H1 (cell line): Measurements from ENCODE around the gene RBMS1. TPM values are rescaled to one million over a fixed set of nuclear protein-coding genes. Genes with fewer than 3 reads are reported as not detected.

ENCODE experiments used
- CTCF ChIA-PET: fragments of 300-600 bp; sonication (Branson Sonifier 250); formaldehyde crosslinking; loops from one replicate; lab custom pipeline; 2021; ENCODE audit not compliant: partially characterized antibody; lab: Charles Lee
- POLR2A ChIA-PET: fragments of 300-600 bp; sonication (Branson Sonifier 250); formaldehyde crosslinking; loops from one replicate; lab custom pipeline; 2021; ENCODE audit warnings: inconsistent platforms; ENCODE audit not compliant: partially characterized antibody; lab: Charles Lee
- DNase-seq, 2 experiments: peaks; one replicate each; pipeline versions ENCODE4 v3.0.0 to v3.0.0-alpha.2; 2010 to 2022; ENCODE audit warnings: low spot score in 2 of 2, low read depth in 1 of 2, mixed read lengths in 1 of 2
- FAIRE-seq: peaks from 2 replicates; lab custom pipeline; 2011; peaks lifted over from hg19 to GRCh38; lab: Jason Lieb, UNC
- H2AFZ ChIP-seq: 2 replicates; pipeline ENCODE4 v1.8.1; 2012; ENCODE audit warnings: low read length, inconsistent platforms
- H2AK5ac ChIP-seq: 2 replicates; pipeline ENCODE4 v1.6.1; 2013; ENCODE audit warnings: low read depth, low read length
- H2BK120ac ChIP-seq: replicated peaks from 2 replicates; pipeline ENCODE3; 2013; ENCODE audit warnings: low read depth, low read length, inconsistent platforms
- H2BK12ac ChIP-seq: 2 replicates; pipeline ENCODE4 v1.6.1; 2013; ENCODE audit warnings: low read depth, low read length
- H2BK15ac ChIP-seq: 2 replicates; pipeline ENCODE4 v1.6.1; 2013; ENCODE audit warnings: low read length
- H2BK20ac ChIP-seq: 2 replicates; pipeline ENCODE4 v1.6.1; 2013; ENCODE audit warnings: low read length
- H2BK5ac ChIP-seq: 2 replicates; pipeline ENCODE4 v1.6.1; 2013; ENCODE audit warnings: low read depth, low read length
- H3K14ac ChIP-seq: 2 replicates; pipeline ENCODE4 v1.6.1; 2013; ENCODE audit warnings: inconsistent platforms; ENCODE audit not compliant: insufficient read length
- H3K18ac ChIP-seq: 2 replicates; pipeline ENCODE4 v1.6.1; 2013; ENCODE audit warnings: low read length; ENCODE audit errors: extremely low read depth
- H3K23ac ChIP-seq: 2 replicates; pipeline ENCODE4 v1.6.1; 2013; ENCODE audit warnings: inconsistent platforms; ENCODE audit not compliant: insufficient read length
- H3K23me2 ChIP-seq: 2 replicates; pipeline ENCODE4 v1.6.1; 2013; ENCODE audit warnings: low read depth, low read length
- H3K27ac ChIP-seq: 2 replicates; pipeline ENCODE4 v1.6.1; 2011; ENCODE audit warnings: low read depth, low read length, inconsistent platforms
- H3K27me3 ChIP-seq, 4 experiments: replicated peaks in 1 of 4; 1 replicate in 1 of 4; 2 replicates in 3 of 4; pipeline versions ENCODE4 v1.6.1 to v1.8.1; 2011 to 2013; ENCODE audit warnings: low read length in 3 of 4, mild to moderate bottlenecking in 3 of 4, inconsistent platforms in 2 of 4, mixed read lengths in 2 of 4, moderate library complexity in 1 of 4; ENCODE audit not compliant: control insufficient read depth in 3 of 4, insufficient read depth in 3 of 4; ENCODE audit errors: extremely low read depth in 1 of 4
- H3K36me3 ChIP-seq, 4 experiments: 2 replicates each; pipeline versions ENCODE4 v1.6.1 to v1.8.1; 2011 to 2013; ENCODE audit warnings: mild to moderate bottlenecking in 4 of 4, low read length in 3 of 4, moderate library complexity in 2 of 4, control low read depth in 1 of 4, inconsistent platforms in 1 of 4; ENCODE audit not compliant: insufficient read depth in 4 of 4, control insufficient read depth in 2 of 4
- H3K4ac ChIP-seq: replicated peaks from 2 replicates; pipeline ENCODE3; 2013; ENCODE audit warnings: low read length, low read depth, mixed read lengths, inconsistent platforms; ENCODE audit not compliant: insufficient read length
- H3K4me1 ChIP-seq, 4 experiments: replicated peaks in 1 of 4; 1 replicate in 1 of 4; 2 replicates in 3 of 4; pipeline versions ENCODE4 v1.6.1 to v1.8.1; 2011 to 2013; ENCODE audit warnings: low read length in 3 of 4, inconsistent platforms in 2 of 4, mixed read lengths in 1 of 4; ENCODE audit not compliant: insufficient read depth in 4 of 4, control insufficient read depth in 3 of 4
- H3K4me2 ChIP-seq, 2 experiments: 2 replicates each; pipeline versions ENCODE4 v1.6.1 to v1.8.1; 2011 to 2013; ENCODE audit warnings: low read depth in 2 of 2, low read length in 2 of 2, control low read depth in 1 of 2, inconsistent platforms in 1 of 2, mild to moderate bottlenecking in 1 of 2; ENCODE audit not compliant: insufficient read depth in 1 of 2
- H3K4me3 ChIP-seq, 4 experiments: fragments of 200-600, 300-600 bp in 1 of 4; sonication (generic), shearing (Covaris generic), sonication (Bioruptor Twin) in 1 of 4; 2 replicates each; pipeline versions ENCODE4 v1.5.1 to v1.8.1; 2011 to 2016; ENCODE audit warnings: low read length in 4 of 4, low read depth in 3 of 4, control low read depth in 2 of 4, inconsistent platforms in 2 of 4, mild to moderate bottlenecking in 2 of 4, mixed read lengths in 1 of 4, moderate library complexity in 1 of 4; ENCODE audit not compliant: insufficient read depth in 2 of 4; ENCODE audit errors: extremely low read depth in 1 of 4
- H3K56ac ChIP-seq: replicated peaks from 2 replicates; pipeline ENCODE3; 2013; ENCODE audit warnings: low read depth, mild to moderate bottlenecking, mixed read lengths, low read length, inconsistent platforms; ENCODE audit not compliant: insufficient read length
- H3K79me1 ChIP-seq: 2 replicates; pipeline ENCODE4 v1.6.1; 2013; ENCODE audit warnings: low read depth, low read length, control low read depth
- H3K79me2 ChIP-seq, 2 experiments: 2 replicates each; pipeline versions ENCODE4 v1.6.1 to v1.8.1; 2012 to 2013; ENCODE audit warnings: low read length in 2 of 2, mild to moderate bottlenecking in 2 of 2, inconsistent platforms in 1 of 2; ENCODE audit not compliant: insufficient read depth in 2 of 2, control insufficient read depth in 1 of 2
- H3K9ac ChIP-seq, 4 experiments: replicated peaks in 1 of 4; 1 replicate in 1 of 4; 2 replicates in 3 of 4; pipeline versions ENCODE4 v1.6.1 to v1.8.1; 2011 to 2013; ENCODE audit warnings: low read depth in 3 of 4, low read length in 3 of 4, control low read depth in 2 of 4, mild to moderate bottlenecking in 2 of 4, moderate library complexity in 2 of 4, inconsistent platforms in 1 of 4; ENCODE audit errors: extremely low read depth in 1 of 4
- H3K9me3 ChIP-seq, 2 experiments: 2 replicates each; pipeline versions ENCODE4 v1.6.1 to v1.8.1; 2012 to 2013; ENCODE audit warnings: mild to moderate bottlenecking in 2 of 2, moderate library complexity in 2 of 2, control low read depth in 1 of 2, inconsistent platforms in 1 of 2, low read depth in 1 of 2, low read length in 1 of 2, mixed read lengths in 1 of 2; ENCODE audit not compliant: insufficient read depth in 2 of 2
- H4K20me1 ChIP-seq, 2 experiments: replicated peaks in 1 of 2; 2 replicates each; pipeline versions ENCODE3 to v1.8.1; 2011 to 2013; ENCODE audit warnings: inconsistent platforms in 2 of 2, low read length in 2 of 2, mild to moderate bottlenecking in 1 of 2; ENCODE audit not compliant: insufficient read depth in 2 of 2, control insufficient read depth in 1 of 2
- H4K5ac ChIP-seq: 2 replicates; pipeline ENCODE4 v1.6.1; 2013; ENCODE audit warnings: low read length, low read depth, mixed read lengths, inconsistent platforms; ENCODE audit not compliant: insufficient read length
- H4K8ac ChIP-seq: 2 replicates; pipeline ENCODE4 v1.8.0; 2013; ENCODE audit warnings: mild to moderate bottlenecking, moderate library complexity, low read length, inconsistent platforms; ENCODE audit not compliant: insufficient read depth; ENCODE audit errors: extremely low read depth
- H4K91ac ChIP-seq: replicated peaks from 2 replicates; pipeline ENCODE3; 2013; ENCODE audit warnings: low read length, mixed read lengths, inconsistent platforms; ENCODE audit not compliant: insufficient read length
- CREB1 ChIP-seq: IDR thresholded peaks from 2 replicates; pipeline ENCODE4 v1.6.1; 2012; ENCODE audit warnings: inconsistent platforms
- EZH2 ChIP-seq: fragments of 200-600 bp; sonication (generic); IDR thresholded peaks from 2 replicates; pipeline ENCODE4 v1.7.1; 2012; ENCODE audit warnings: low read depth, mild to moderate bottlenecking, moderate library complexity, low read length, inconsistent platforms; ENCODE audit not compliant: severe bottlenecking
- FOSL1 ChIP-seq: IDR thresholded peaks from 2 replicates; pipeline ENCODE4 v1.6.1; 2011; ENCODE audit warnings: mild to moderate bottlenecking, low read depth, low read length, moderate library complexity; ENCODE audit not compliant: insufficient read depth
- GABPA ChIP-seq: IDR thresholded peaks from 2 replicates; pipeline ENCODE4 v1.6.1; 2011; ENCODE audit warnings: mild to moderate bottlenecking, low read length, moderate library complexity, borderline replicate concordance; ENCODE audit not compliant: insufficient read depth
- JUND ChIP-seq: IDR thresholded peaks from 2 replicates; pipeline ENCODE4 v1.6.1; 2011; ENCODE audit warnings: mild to moderate bottlenecking, improper control_type of control experiment, low read length
- RXRA ChIP-seq: IDR thresholded peaks from 2 replicates; pipeline ENCODE4 v1.6.1; 2011; ENCODE audit warnings: low read depth, mild to moderate bottlenecking, low read length, moderate library complexity; ENCODE audit not compliant: insufficient read depth
- SIRT6 ChIP-seq: IDR thresholded peaks from one replicate; pipeline ENCODE4 v1.7.1; 2012; ENCODE audit warnings: low read length, inconsistent platforms
- SIX5 ChIP-seq: IDR thresholded peaks from 2 replicates; pipeline ENCODE4 v1.6.1; 2011; ENCODE audit warnings: mild to moderate bottlenecking, low read depth, low read length
- SUZ12 ChIP-seq: fragments of 200-600 bp; sonication (generic); IDR thresholded peaks from 2 replicates; pipeline ENCODE4 v1.6.1; 2012; ENCODE audit warnings: mild to moderate bottlenecking, inconsistent platforms, low read length, moderate library complexity, mixed read lengths
- TBP ChIP-seq: IDR thresholded peaks from 2 replicates; pipeline ENCODE4 v1.6.1; 2011; ENCODE audit warnings: low read depth, low read length, improper control_type of control experiment
- WGBS, 2 experiments: shearing (Covaris generic) in 1 of 2; methylation state at CpG; one replicate each; pipeline versions ENCODE4 v1.1.6 to v1.1.7; 2013 to 2015; ENCODE audit warnings: low lambda C conversion rate in 2 of 2, mixed read lengths in 2 of 2, inconsistent platforms in 1 of 2, low coverage in 1 of 2, missing lambda C conversion rate in 1 of 2; ENCODE audit not compliant: insufficient replicate concordance in 2 of 2, insufficient coverage in 1 of 2, insufficient read length in 1 of 2; ENCODE audit errors: extremely low coverage in 1 of 2, missing lambda C conversion rate in 1 of 2; 5-methylcytosine and 5-hydroxymethylcytosine counted together
- polyA plus RNA-seq, 7 experiments: library from polyadenylated mRNA; depleted of rRNA in 3 of 7; stranded (reverse) in 5 of 7; unstranded in 2 of 7; fragments of >200 nt in 5 of 7; fragments of 200-250 nt in 2 of 7; gene quantifications; 1 replicate in 5 of 7; 2 replicates in 1 of 7; 4 replicates in 1 of 7; pipeline versions ENCODE4 v1.2.1 to v1.2.3, GENCODE V29; 2011 to 2013; ENCODE audit warnings: missing spikeins in 2 of 7, mixed read lengths in 2 of 7
- total RNA-seq: library from RNA; stranded (reverse); fragmentation: NEBNext Ultra II Directional; extraction: Animal tissue kit (Norgen Biotek cat#: 25700); gene quantifications from 2 replicates; pipeline ENCODE4 v1.2.1, GENCODE V29; 2021
- TF ChIP-seq, protein P1 (sequence below): IDR thresholded peaks from 2 replicates; pipeline ENCODE4 v1.6.1; 2011; ENCODE audit warnings: low read depth, mild to moderate bottlenecking, low read length; ENCODE audit not compliant: insufficient read depth
- TF ChIP-seq, protein P2 (sequence below): IDR thresholded peaks from 2 replicates; pipeline ENCODE4 v1.6.1; 2012; ENCODE audit warnings: inconsistent platforms

The RBMS1 gene
- total and polyA plus RNA-seq, 2 of the 8 experiments (the other 6 are each of a cell fraction or from before 2014, with no cell fraction given): 53.7 to 60.0 TPM

DNA sequence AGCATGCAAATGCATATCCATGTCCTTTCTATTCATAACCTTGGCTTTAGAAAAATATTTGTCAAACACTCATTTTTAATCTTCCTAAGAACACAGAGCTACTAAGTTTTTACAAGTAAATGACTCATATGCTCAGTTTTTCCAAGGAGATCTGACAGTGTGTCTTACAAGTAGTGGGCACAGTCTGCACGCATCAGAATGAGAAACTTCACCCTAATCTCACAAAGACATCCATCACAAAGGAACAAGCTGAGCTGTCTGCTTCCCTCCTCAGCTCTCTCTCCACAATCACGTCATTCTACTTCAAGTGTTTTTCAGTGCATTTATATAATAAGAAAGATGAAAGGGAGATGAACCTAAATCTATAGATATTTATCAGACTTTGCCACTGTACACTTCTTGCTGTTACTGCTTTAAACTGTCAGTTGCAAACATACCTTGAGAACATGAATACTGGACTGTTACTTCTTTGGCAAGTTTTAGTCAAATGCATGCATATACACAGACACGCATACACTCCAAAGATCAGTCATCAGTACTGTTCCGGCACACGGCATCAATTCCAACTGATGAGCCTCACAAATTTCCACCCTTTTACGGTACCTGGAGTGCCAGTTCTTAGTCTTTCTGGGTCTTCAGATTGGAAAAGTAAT, 75.7 kb downstream of the RBMS1 start:
- no peaks in the 10 kb centered on the region for H3K23me2 ChIP-seq
- 0 out of 4 replicates have a peak overlapping the region, but pooled peaks of 1 of the 2 experiments have one; percentile 0 for H3K4me2 ChIP-seq
- FAIRE-seq (no peak), DNase-seq (no peak)
- H3K23ac ChIP-seq: no peak overlapping the region
- CTCF ChIA-PET: interaction anchor here (0.7 to 1.0 kb wide), 2 partner anchors 10 to 148 kb away, joined by 3 read pairs; no protein-coding TSS in a partner anchor
- H4K8ac ChIP-seq: no peak overlapping the region
- H3K9me3 ChIP-seq: no peaks in the 10 kb centered on the region
- no peak overlapping the region for H2AFZ ChIP-seq
- no peaks in the 10 kb centered on the region; the same call in 1 of the 2 replicates for H3K79me1 ChIP-seq
- H3K9ac ChIP-seq: no peak overlapping the region
- no peaks in the 10 kb centered on the region; a peak in 1 of 7 replicates for H3K27me3 ChIP-seq
- no peak overlapping the region for H3K18ac ChIP-seq
- no peak overlapping the region for H3K14ac ChIP-seq
- H3K4me3 ChIP-seq: no peak overlapping the region
- peaks cover 0 to under 1% of the 10 kb centered on the region in 2 experiments; a peak in 2 of 4 replicates for H3K79me2 ChIP-seq
- no peak overlapping the region for H2BK20ac ChIP-seq
- H4K20me1 ChIP-seq: no peaks in the 10 kb centered on the region
- POLR2A ChIA-PET: interaction anchor here (0.8 to 1.3 kb wide), 2 partner anchors 10 to 43 kb away, joined by 3 read pairs; no protein-coding TSS in a partner anchor
- no peak overlapping the region for H2AK5ac ChIP-seq
- no peak overlapping the region for H3K27ac ChIP-seq
- no peak overlapping the region for H3K4ac ChIP-seq
- peaks cover 0 to 7% (median 5%) of the 10 kb centered on the region in 4 experiments; a peak in 5 of 7 replicates for H3K4me1 ChIP-seq
- H4K5ac ChIP-seq: no peak overlapping the region
- H2BK12ac ChIP-seq: no peak overlapping the region
- H4K91ac ChIP-seq: no peak overlapping the region
- H3K56ac ChIP-seq: no peak overlapping the region
- no peak overlapping the region for H2BK120ac ChIP-seq
- H2BK15ac ChIP-seq: no peak overlapping the region
- 70% methylated on average over 6 of the region's 6 CpGs; no CpG with 5 or more reads in 1 of the 2 experiments for WGBS, 2 experiments
- no peak overlapping the region for H2BK5ac ChIP-seq
- H3K36me3 ChIP-seq: no peaks in the 10 kb centered on the region
- TF ChIP-seq EZH2: no peak
- TF ChIP-seq SIRT6: no peak
- TF ChIP-seq CREB1: no peak
- TF ChIP-seq, protein P1, sequence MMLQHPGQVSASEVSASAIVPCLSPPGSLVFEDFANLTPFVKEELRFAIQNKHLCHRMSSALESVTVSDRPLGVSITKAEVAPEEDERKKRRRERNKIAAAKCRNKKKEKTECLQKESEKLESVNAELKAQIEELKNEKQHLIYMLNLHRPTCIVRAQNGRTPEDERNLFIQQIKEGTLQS: no peak
- TF ChIP-seq RXRA: no peak
- no peak for TF ChIP-seq SUZ12
- no peak for TF ChIP-seq SIX5
- TF ChIP-seq TBP: no peak
- TF ChIP-seq, protein P2, sequence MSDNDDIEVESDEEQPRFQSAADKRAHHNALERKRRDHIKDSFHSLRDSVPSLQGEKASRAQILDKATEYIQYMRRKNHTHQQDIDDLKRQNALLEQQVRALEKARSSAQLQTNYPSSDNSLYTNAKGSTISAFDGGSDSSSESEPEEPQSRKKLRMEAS: no peak
- no peak for TF ChIP-seq JUND
- TF ChIP-seq GABPA: no peak
- TF ChIP-seq FOSL1: no peak
